RPMI8226 (cell line): ENCODE data around the gene IFRD2.
A peak's percentile ranks its signal among the peaks of the same experiment; 100 is the strongest.
"Not testable (repeated sequence)": the region's sequence is repeated elsewhere in the genome, so short reads cannot be mapped to it uniquely, and the experiment has no call there.

Source experiments
- DNase-seq: peaks from one replicate; pipeline ENCODE4 v3.0.0-alpha.2; 2015

The IFRD2 gene

GRCh38 chr3:50300681-50301254, 8.5 kb upstream of the IFRD2 start:
- no peak for DNase-seq

- peak; percentile 54 for DNase-seq
Measured at GRCh38 chr3:50299929-50300680, 7.9 kb upstream of the IFRD2 start.

- no peak for DNase-seq
Measured at GRCh38 chr3:50299638-50299928, 7.4 kb upstream of the IFRD2 start.

GRCh38 chr3:50298836-50299637, 6.8 kb upstream of the IFRD2 start, which contains the start of the genes HYAL3 and NAA80:
HYAL3 (minus strand) TSS chr3:50299405; CDS start chr3:50295602, 3,803 bp downstream.
NAA80 (minus strand) TSS chr3:50299405; CDS start chr3:50297463, 1,942 bp downstream.
- DNase-seq = peak; percentile 99

GRCh38 chr3:50297896-50298725, 5.9 kb upstream of the IFRD2 start:
- DNase-seq = no peak

- no peak for DNase-seq
Measured at GRCh38 chr3:50297384-50297775, 5.2 kb upstream of the IFRD2 start.

GRCh38 chr3:50296721-50297383, 4.6 kb upstream of the IFRD2 start:
- DNase-seq = no peak

GRCh38 chr3:50295553-50296431, 3.6 kb upstream of the IFRD2 start:
- DNase-seq = no peak

GRCh38 chr3:50294492-50295403, 2.5 kb upstream of the IFRD2 start:
- no peak for DNase-seq

GRCh38 chr3:50294089-50294488, 1.9 kb upstream of the IFRD2 start:
- no peak for DNase-seq

GRCh38 chr3:50293079-50293801, 1.0 kb upstream of the IFRD2 start:
- DNase-seq = no peak

- no peak for DNase-seq
Measured at GRCh38 chr3:50290161-50290641, 2.0 kb downstream of the IFRD2 start.

GRCh38 chr3:50289130-50289529, 3.1 kb downstream of the IFRD2 start:
- DNase-seq = no peak

GRCh38 chr3:50288387-50289007, 3.7 kb downstream of the IFRD2 start:
- no peak for DNase-seq

- no peak for DNase-seq
Measured at GRCh38 chr3:50287262-50287661, 5.0 kb downstream of the IFRD2 start.

GRCh38 chr3:50286322-50287227, 5.7 kb downstream of the IFRD2 start:
- no peak for DNase-seq

GRCh38 chr3:50284121-50284520, 8.1 kb downstream of the IFRD2 start:
- not testable (repeated sequence) for DNase-seq
